ENCODE data around the gene CCDC182.

Gene CCDC182

GRCh38 chr17:57697891-57698711 lies 47.0 kb downstream of the CCDC182 start:
- no peak for DNase-seq (ENCODE audit: low read depth)

- DNase-seq (ENCODE audit: low read depth) = no peak
These were observed 47.9 kb downstream of the CCDC182 start for GRCh38 chr17:57697197-57697596.

GRCh38 chr17:57696050-57696449 lies 49.0 kb downstream of the CCDC182 start:
- no peak for DNase-seq (ENCODE audit: low read depth)

All from activated T-cell treated with anti-CD3 and anti-CD28 coated beads for 1 hour (primary cell).